ENCODE results near the gene QDPR.
"Not testable (repeated sequence)": the region's sequence is repeated elsewhere in the genome, so short reads cannot be mapped to it uniquely, and the experiment has no call there.

QDPR gene

GRCh38 chr4:17511950-17512795 is at the start of gene QDPR:
Gene QDPR, minus strand, starts transcription at chr4:17512090. Its CDS starts 36 bp downstream, at chr4:17512054.
- DNase-seq (ENCODE audit: low read depth in 2 of 2): peak; percentile 61 to 77

GRCh38 chr4:17561195-17561909 is 49.5 kb upstream of the QDPR start:
- DNase-seq (ENCODE audit: low read depth in 2 of 2): no peak

- DNase-seq (ENCODE audit: low read depth in 2 of 2): no peak
These were observed 48.3 kb upstream of the QDPR start for GRCh38 chr4:17560065-17560673.

GRCh38 chr4:17559709-17560048 is 47.8 kb upstream of the QDPR start:
- no peak for DNase-seq (ENCODE audit: low read depth in 2 of 2)

- no peak for DNase-seq (ENCODE audit: low read depth in 2 of 2)
These were observed 47.2 kb upstream of the QDPR start for GRCh38 chr4:17558941-17559708.

GRCh38 chr4:17557880-17558279 is 46.0 kb upstream of the QDPR start:
- DNase-seq (ENCODE audit: low read depth in 2 of 2): no peak

GRCh38 chr4:17556498-17556897 is 44.6 kb upstream of the QDPR start:
- no peak for DNase-seq (ENCODE audit: low read depth in 2 of 2)

GRCh38 chr4:17554568-17554967 is 42.7 kb upstream of the QDPR start:
- no peak for DNase-seq (ENCODE audit: low read depth in 2 of 2)

GRCh38 chr4:17552427-17552826 is 40.5 kb upstream of the QDPR start:
- no peak for DNase-seq (ENCODE audit: low read depth in 2 of 2)

GRCh38 chr4:17550549-17550948 is 38.7 kb upstream of the QDPR start:
- DNase-seq (ENCODE audit: low read depth in 2 of 2): no peak

- DNase-seq (ENCODE audit: low read depth in 2 of 2): no peak
These were observed 34.8 kb upstream of the QDPR start for GRCh38 chr4:17546678-17547077.

GRCh38 chr4:17546222-17546621 is 34.3 kb upstream of the QDPR start:
- DNase-seq (ENCODE audit: low read depth in 2 of 2): no peak

- DNase-seq (ENCODE audit: low read depth in 2 of 2): no peak
These were observed 33.7 kb upstream of the QDPR start for GRCh38 chr4:17545374-17546140.

- DNase-seq (ENCODE audit: low read depth in 2 of 2): no peak
These were observed 32.9 kb upstream of the QDPR start for GRCh38 chr4:17544831-17545234.

GRCh38 chr4:17544205-17544604 is 32.3 kb upstream of the QDPR start:
- DNase-seq (ENCODE audit: low read depth in 2 of 2): no peak

GRCh38 chr4:17537060-17537459 is 25.2 kb upstream of the QDPR start:
- DNase-seq (ENCODE audit: low read depth in 2 of 2): not testable (repeated sequence)

GRCh38 chr4:17535906-17536305 is 24.0 kb upstream of the QDPR start:
- no peak for DNase-seq (ENCODE audit: low read depth in 2 of 2)

- no peak for DNase-seq (ENCODE audit: low read depth in 2 of 2)
These were observed 23.4 kb upstream of the QDPR start for GRCh38 chr4:17535242-17535641.

- DNase-seq (ENCODE audit: low read depth in 2 of 2): no peak
These were observed 22.8 kb upstream of the QDPR start for GRCh38 chr4:17534705-17535104.

- no peak for DNase-seq (ENCODE audit: low read depth in 2 of 2)
These were observed 19.8 kb upstream of the QDPR start for GRCh38 chr4:17531538-17532285.
